Activated CD8-positive, alpha-beta memory T cell treated with anti-CD3 and anti-CD28 coated beads for 24 hours (primary cell): ENCODE results near the gene C6orf52.

Source experiments
- DNase-seq: peaks from one replicate; pipeline ENCODE4 v3.0.0-alpha.2; 2020

Gene C6orf52

DNA sequence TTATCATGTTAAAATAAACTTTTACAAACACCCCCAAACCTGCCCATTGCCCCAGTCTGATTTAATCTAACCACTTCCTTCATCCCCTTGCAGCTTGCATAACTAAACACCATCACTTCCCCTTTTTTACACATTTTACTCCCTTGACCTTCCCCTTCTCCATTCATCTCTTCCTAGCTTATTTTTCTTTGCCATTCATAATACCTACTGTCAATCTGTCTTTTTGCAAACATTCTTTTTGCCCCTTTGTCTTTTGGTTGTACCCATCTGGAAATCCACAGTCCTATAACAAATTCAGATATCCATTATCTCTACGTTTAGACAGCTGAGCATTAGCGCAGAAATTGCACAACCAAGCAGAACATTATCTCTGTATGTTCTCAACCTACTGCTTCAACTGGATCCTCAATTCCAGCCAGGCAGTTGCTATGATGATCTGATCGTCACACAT lies 51.2 kb downstream of the C6orf52 start:
- DNase-seq, result no peak

- no peak for DNase-seq
Measured at GRCh38 chr6:10641528-10641927, 52.9 kb downstream of the C6orf52 start.

GRCh38 chr6:10640412-10640811 lies 54.0 kb downstream of the C6orf52 start:
- DNase-seq, result no peak

DNA sequence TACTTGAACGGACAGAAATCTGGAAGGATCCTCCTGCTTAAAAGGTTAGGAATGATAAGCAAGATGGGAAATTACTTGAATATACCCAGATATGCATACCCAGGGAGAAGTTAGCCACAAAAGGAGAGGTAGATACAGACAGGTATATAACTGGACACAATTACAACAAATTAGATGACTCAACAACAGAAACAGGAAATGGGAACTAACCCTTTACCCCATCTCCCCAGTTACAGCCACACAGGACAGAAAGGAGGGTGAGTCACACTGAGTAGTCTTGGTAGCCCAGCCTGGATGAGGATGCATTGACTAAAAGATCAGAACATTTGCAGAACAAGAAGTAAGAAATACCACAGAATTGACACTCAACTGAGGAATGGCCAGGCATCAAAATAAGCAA lies 61.2 kb downstream of the C6orf52 start:
- no peak for DNase-seq

GRCh38 chr6:10630178-10630577 lies 64.2 kb downstream of the C6orf52 start:
- DNase-seq, result no peak

GRCh38 chr6:10627800-10628199 lies 66.6 kb downstream of the C6orf52 start:
- no peak for DNase-seq

DNA sequence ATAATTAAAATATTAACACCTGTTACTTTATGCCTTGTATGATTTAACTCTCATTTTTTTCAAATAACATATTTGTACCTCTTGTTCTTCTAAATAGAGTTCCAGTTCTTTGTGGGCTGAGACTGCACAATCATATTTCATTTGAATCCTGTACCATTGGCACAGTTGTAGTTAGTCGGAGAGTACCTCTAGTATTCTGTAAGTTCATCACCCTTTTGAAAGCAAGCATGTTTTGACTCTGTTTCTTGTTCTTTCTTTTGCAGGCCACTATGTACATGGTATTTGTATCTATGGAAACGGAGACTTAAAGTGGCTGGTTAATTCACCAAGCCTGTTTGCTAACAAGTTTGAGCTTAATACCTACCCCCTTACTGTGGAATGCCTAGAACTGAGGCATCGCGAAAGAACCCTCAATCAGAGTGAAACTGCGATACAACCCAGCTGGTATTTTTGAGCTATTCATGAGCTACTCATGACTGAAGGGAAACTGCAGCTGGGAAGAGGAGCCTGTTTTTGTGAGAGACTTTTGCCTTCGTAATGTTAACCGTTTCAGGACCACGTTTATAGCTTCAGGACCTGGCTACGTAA lies 68.2 kb downstream of the C6orf52 start:
- no peak for DNase-seq

- no peak for DNase-seq
Measured at GRCh38 chr6:10624836-10625235, 69.6 kb downstream of the C6orf52 start.

DNA sequence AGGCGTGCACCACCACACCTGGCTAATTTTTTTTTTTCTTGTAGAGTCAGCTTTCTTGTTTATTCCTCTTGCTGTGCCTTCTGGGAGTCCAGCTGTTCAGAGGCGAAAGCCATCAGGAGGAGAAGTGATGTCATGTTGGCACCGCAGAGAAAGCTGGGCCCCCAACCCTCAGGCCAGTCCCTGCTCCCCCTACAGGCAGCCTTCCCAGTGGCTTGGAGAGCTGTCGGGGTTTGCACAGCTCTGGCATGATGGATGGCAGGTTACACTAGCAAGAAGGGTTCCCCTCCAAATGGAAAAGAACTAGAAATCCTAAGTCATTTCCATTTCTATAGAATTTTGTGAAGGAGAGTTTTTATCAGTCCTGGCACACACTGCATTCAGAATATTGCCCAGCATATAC lies 72.6 kb downstream of the C6orf52 start:
- no peak for DNase-seq
